HL-60 (cell line): ENCODE measurements around the gene FKBP6.

Experiments used
- CTCF ChIP-seq: IDR thresholded peaks from one replicate; pipeline ENCODE4 v1.5.1; 2011; ENCODE audit warnings: low read length, control low read depth, inconsistent platforms; ENCODE audit not compliant: insufficient read depth
- GABPA ChIP-seq: IDR thresholded peaks from 2 replicates; pipeline ENCODE4 v1.6.1; 2012; ENCODE audit warnings: low read depth
- REST ChIP-seq: IDR thresholded peaks from 2 replicates; pipeline ENCODE4 v1.6.1; 2012; ENCODE audit warnings: low read depth; ENCODE audit not compliant: insufficient replicate concordance

- TF ChIP-seq REST, result no peak
- no peak for TF ChIP-seq CTCF
- TF ChIP-seq GABPA, result no peak
These were observed 28.2 kb downstream of the FKBP6 start for GRCh38 chr7:73356159-73356558.
